Suppressor macrophage (primary cell): ENCODE results near the gene PFDN1.

ENCODE experiments used
- DNase-seq, 4 experiments: peaks; one replicate each; pipeline ENCODE4 v3.0.0-alpha.2; 2020 to 2022

PFDN1 gene

DNA sequence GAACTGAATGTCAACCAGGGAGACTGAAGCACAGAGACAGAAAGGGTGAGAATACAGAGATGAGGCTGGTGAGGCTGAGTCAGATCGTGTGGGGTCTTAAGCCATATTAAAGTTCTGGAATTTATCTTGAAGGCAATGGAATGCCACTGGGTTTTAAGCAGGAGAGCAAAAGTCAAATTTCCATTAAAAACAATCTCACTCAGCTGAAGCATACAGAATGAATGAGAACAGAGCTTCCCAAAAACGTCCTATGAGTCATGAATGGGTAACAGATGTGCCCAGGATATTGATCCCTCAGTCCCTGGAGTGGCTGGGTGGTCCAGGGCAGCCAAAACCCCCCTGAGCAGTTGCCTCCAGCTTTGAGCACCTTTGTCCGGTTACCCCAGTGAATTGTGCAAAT, 44.9 kb downstream of the PFDN1 start:
- no peak for DNase-seq

DNA sequence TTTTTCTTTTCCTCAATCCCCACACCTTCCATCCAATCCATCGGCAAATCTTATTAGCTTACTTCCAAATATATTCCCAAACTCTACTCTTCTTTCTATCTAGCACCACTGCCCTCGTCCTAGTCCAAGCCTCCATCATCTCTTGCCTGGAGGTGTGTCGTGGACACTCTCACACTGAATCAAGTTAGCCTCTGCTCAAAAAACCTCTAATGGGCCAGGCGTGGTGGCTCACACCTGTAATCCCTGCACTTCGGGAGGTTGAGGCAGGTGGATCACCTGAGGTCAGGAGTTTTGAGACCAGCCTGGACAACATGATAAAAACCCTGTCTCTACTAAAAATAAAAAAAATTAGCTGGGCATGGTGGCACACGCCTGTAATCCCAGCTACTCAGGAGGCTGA, 46.2 kb downstream of the PFDN1 start:
- no peak for DNase-seq

DNA sequence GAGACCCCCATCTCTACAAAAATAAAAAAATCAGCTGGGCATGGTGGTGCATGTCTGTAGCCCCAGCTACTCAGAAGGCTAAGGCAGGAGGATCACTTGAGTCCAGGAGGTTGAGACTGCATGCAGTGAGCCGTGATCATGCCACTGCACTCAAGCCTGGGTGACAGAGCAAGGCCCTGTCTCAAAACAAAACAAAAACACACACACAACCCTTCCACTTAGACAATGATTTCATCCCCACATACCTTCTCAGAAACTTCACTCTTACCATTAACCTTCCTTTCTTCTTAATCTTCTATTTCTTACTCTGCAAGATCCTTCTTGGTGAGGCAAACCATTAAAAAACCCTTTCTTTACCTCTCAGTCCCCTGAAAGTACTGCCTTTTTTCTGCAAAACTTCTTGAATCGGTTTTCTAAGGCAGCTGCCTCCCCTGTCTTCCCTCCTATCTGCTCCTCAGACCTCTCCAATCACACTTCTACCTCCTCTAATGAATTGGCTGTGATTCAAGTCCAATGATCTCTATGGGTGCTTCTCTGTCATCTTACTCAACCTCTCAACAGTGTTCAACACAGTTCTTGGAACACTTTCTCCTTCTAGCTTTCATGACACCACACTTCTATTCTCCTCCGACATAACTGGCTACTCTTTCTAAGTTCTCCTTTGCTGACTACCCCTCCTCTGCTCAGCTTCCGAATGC, 47.3 kb downstream of the PFDN1 start:
- no peak for DNase-seq

DNA sequence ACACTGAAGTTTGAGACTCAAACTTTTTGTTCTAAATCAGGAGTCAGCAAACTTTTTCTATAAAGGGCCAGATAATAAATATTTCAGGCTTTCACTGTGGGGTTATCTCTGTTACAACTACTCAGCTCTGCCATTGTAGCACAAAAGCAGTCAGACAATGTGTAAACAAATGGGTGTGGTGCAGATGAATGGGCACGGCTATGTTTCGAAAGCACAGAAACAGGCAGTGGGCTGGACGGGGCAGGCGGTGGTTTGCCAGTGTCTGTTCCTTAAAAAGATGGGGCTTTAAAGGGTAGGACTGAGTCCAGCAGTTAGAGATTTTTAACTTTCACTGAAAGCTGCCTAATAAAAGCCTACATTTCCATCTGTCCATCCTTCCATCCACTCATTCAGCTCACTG, 48.9 kb downstream of the PFDN1 start:
- peak; percentile 54 to 77 (median 71) for DNase-seq

DNA sequence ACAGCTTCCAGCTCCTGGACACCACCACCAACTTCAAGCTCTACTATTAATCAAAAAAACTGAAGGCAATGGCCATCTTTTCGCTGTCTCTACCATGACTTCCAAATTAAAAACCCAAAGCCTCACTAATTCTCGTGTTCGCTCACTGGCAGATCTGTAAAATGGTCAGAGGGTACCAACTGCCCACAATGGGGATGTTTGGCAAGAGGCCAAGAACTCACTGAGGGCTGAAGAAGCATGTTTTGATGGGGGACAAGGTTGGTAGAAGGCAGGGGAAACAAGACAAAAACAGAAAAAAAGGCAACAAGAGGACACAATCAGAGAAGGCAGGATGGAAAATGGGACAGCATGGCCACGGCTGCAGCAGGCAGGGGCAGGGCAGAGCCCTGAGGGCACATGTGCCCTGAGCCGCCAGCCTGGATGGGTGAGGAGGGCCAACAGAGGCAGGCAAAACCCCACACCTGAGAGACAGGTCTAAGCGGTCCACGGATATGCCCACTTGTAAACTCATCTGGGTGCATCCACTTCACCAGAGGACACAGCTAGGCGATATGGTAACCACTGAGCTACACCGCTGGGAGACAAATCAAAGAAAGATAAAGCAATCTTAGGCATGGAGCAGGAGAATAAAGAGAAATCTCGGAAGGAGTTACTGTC, 50.3 kb downstream of the PFDN1 start:
- DNase-seq = no peak

DNA sequence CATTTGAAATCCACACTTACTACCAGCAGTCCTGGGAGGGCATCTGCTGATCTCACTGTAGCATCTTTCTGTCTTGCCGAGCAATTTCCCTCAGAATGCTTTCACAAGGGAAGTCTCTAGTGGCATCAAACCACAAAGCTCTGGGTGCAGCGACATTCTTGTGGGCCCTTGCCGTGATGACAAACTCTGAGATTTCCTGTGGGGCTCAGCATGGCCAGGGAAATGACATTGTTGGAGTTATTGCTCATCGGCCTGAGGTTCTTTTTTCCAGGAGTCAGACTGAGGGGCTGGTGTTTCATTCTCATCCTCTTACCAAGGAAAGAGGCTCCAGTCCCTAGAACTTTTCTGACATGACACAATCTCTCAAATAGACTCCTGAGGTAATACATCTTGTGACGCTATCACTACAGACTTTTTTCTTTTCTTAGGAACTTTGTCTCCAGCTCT, 51.4 kb downstream of the PFDN1 start:
- peak; percentile 89 to 97 (median 93) for DNase-seq

DNA sequence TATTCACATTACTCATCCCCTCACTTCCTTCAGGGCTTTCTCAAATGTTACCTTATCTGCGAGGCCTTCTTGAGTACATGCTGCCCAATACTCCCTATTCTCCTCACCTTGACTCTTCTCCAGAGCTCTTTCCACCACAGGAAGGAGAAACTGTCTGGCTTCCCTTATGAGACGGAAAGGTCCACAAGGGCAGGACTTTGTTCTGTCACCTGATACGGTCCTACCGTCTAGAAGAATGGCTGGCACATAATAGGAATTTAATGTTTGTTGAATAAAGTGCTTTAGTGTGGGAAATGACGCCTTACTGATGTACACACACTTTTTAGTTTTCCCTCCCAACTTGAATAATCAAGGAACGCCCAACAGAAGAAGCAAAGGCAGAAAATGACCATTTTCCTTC, 52.5 kb downstream of the PFDN1 start:
- no peak for DNase-seq

DNA sequence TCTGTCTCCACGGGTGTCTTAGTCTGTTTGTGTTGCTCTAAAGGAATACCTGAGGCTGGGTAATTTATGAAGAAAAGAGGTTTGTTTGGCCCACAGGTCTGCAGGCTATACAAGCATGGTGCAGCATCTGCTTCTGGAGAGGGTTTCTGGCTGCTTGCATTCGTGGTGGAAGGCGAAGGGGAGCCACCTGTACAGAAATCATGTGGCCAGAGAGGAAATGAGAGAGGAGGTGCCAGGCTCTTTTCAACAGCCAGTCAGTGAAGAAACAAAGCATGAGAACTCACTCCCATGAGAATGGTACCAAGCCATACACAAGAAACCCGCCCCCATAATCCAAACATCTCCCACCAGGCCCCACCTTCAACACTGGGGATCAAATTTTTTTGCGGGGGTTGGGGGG, 53.4 kb downstream of the PFDN1 start:
- no peak for DNase-seq

DNA sequence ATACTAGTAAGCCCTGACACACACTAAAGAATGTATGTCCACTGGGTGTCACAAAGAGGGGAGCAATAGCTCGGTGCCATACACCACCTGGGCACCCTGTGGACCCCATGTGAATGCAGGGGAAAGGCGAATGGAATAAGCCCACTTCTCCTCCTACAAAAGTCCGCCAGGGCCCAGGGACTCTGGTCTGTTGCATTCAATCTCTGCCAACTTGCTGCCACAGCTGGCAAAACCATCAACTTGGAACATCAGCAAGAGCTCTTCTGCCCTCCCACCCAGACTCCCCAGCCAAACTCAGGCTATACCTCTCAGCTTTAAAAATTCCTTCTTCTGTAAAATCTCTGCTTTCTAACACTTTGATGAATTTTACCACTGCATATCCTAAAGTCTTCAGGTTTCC, 54.5 kb downstream of the PFDN1 start:
- no peak for DNase-seq

DNA sequence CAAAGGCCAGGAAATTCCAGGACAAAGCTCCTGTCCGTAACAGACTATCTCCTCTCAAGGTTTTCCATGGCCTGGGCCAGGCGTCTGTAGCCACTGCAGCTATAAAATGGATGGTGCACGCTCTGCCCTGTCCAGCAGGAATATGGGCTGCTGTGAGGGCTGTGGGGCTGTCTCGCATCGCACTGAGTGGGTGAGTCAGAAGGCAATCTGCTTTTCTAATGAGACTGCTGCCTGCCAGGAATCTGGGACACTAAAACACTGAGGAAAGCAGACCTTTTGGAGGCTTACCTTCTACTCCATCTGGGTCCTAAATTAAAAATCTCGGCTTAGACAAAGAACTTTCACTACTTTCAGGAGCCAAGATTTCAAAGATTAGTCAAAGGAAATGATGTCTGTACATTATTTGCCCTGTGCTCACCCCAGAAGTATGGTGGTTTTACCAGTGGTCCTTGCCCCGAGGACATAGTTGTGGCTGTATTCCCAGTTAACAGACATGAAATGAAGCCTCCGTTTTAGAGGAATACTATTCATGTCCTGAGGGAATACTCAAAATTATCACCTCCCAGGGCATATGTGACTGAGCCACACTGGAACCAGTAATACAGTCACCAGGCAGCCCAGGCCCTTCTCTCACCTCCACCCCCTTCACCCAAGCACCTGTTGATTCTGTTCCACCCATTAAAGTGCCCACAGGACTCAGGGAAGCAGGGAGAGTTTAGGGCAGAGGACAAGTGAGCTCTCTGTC, 56.4 kb downstream of the PFDN1 start:
- no peak for DNase-seq

DNA sequence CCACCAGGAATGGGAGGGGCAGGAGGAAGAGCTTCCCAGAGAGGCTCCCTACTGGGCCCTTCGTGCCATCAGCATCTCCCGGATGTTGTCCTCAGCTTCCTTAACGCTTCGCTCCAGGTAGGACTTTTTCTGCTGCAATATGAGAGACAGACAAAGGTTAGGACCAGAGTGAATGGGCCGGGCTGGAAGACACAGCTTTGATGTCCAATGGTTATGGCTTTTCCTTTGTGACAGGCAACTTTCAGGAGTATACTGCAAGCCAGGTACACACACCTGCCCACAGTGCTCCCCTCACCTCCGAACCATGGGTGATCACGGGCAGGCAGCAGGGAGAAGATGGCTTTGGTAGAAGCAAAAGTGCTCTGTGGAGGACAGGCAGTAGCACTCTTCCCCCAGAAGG, 57.0 kb downstream of the PFDN1 start:
- no peak for DNase-seq

DNA sequence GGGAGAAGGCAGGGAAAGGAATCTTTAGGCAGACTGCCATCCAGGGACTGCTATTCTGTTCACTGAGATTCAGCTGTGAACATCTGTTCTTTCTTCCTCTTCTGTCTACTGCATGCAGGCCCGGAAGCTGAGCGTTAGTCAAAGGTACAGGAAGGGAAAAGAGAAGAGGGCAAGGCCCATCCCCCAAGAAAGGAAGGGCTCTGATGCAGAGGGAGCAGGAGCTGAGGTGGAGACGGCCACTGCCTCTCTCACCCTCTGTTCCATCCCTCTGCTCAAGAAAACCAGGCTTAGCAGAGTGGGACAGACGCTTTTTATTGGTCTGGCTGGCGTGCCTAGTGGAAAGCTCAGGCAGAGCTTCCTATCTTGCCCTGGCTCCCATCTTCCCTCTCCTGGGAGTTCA, 57.6 kb downstream of the PFDN1 start:
- DNase-seq = peak; percentile 55 to 68 (median 59)

DNA sequence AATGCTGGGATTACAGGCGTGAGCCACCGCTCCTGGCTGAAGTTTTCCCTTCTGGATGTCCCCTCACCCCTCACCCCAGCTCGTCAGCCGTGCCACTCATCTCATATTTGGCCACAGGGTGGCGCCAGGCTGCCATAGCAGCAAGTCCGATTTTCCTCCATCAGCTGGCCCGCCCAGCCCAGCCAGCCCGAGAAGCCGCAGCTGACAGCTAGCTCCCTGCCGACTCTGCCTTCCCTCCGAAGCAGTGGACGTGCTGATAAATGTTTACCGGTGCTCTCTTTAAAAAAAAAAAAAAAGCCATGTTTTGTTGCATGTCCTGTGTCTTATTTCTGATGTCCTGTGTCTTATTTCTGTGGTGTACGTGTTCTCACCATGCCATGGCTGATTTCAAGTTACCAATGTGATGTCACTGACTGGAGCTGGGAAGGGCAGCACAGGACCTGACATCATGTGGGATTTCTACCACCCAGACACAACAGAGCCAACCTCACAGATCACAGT, 58.3 kb downstream of the PFDN1 start:
- DNase-seq = peak; percentile 92 to 96 (median 94)

DNA sequence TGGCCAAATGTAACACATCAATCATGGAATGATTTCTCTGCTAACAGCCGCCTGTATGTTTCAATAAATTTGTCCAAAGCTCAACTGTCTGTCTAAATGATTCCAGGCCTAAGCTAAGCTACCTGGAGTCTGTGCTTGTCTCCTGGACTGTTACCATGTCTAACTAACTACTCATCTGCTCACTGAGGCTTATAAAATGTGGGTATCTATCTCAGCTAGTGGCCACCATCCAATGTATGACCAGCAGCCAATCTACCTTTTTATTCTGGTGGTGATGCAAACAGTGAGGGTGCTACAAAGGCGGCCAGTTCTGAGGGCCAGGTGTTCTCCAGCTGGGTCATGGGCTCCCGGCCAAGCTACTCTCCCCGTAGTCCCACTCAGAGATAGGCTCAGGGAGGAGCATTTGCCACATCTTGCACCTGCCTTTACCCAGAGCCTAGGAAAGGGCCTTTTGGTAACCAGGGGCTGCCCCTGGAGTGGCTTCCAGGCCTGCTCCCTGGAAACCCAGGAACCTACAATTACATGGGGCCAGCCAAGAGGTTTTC, 59.1 kb downstream of the PFDN1 start:
- no peak for DNase-seq

DNA sequence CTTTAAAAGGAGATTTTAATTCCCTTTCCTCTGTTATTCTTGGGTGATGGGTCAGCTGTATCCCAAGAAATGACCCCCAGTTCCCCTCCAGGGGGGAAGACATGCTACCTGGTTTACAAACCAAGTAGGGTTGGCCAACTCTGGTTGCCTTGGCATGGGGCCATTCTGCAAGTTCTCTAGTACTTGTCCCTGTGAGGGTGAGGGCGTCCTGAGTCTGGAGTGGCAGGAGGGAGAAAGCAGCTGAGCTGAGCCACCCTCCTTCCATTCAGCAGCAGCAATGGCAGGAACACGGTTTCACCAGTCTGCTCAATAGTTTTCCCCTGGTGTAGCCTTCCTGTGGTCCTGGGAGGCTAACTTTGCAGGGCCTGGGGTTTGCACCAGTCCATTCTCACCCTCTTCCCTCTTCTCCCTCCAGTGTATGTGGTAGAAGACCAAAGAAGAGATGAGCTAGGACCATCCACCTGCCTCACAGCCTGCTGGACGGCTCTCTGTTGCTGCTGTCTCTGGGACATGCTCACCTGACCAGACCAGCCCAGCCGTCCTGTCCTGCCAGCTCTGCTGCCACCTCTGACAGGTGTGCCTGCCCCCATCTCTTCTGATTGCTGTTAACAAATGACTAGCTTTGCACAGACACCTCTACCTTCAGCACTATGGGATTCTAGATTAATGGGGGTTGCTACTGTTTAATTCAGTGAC, 59.9 kb downstream of the PFDN1 start:
- no peak for DNase-seq

DNA sequence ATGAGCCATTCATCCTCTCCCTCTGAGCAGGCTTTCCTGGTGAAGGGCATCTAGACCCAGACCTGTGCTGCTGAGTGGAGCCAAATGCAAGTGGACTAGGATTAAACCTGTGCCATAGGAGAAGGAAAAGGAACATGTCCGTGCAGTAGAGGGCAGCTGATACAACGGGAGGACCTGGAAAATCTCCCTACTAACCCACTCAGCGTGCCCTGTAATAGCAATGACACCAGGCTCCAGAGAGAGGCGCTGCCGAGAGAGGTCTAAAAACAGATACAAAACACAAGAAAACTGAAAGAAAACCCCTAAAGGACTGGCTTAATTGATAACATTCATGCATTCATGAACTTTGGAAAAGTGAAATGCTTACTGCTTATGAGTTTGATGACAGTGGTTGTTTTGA, 60.8 kb downstream of the PFDN1 start:
- no peak for DNase-seq

DNA sequence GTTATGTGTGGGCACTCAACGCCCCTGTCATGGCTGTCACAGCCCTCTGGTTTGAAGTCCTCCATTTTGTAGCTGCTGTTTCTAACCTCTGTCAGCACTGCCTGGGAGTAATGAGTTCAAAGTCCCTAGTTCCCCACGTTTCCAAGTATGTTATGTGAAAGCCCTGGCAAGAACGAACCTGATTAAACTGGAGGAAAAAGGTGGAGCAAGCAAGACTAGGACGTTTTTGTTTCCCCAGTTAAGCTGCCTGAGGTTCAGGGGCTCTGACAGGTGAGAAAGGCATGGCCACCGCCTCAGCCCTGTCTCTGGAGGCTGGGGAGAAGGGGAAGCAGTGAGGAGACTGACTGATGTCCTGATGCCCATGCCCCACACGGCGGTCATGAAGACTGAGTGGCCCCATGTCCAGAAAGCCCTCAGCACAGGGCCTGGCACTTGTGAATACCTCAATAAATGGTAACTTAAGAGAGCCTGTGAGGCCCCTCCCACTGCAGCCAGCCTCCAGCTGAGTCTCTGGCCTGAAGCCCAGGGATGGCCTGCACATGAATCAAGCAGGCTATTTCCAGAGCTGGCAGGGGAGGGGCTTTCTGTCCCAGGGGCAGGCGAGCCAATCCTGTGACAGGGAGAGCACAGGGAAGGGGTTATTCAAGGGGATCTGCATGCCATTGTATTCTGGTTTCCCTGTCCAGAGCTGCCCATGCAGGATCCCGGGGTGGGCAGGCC, 61.8 kb downstream of the PFDN1 start:
- DNase-seq = peak in 1 of 4 experiments; percentile 26

DNA sequence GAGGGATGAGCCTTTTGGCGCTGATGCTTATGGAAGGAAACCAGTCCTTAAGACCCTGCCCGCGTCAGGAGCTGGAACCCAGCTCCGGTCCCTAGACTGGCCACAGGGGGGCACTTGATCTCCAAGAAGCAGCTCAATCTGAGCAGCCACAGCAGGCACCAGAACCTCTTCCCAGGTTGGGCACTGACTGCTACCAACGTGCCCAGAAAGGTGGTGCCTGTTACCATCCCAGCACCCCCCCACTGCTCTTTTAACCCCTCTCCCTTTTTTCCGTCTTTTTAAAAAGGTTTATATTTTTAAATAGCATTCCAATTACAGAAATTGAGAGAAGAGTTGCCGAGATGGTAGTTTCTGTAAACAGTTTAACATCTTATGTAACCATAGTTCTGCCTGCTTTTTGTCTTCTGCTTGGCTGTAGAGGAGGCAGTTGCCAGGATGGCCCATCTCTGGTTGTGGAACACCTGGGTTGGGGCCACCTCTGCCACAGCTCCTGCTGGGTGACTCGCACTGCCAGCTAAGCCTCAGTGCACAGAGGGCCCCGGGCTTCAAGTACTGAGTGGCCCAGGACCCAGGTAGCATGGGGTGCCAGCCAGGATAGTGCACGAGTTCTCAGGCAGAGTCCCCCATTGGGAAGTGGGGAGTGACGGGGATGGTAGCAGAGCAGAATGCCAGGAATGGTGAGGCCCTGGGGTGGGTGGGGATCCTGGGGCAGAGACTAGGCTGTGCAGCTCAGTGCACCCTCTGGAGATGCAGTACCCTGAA, 62.8 kb downstream of the PFDN1 start:
- DNase-seq = peak; percentile 59 to 80 (median 74)

DNA sequence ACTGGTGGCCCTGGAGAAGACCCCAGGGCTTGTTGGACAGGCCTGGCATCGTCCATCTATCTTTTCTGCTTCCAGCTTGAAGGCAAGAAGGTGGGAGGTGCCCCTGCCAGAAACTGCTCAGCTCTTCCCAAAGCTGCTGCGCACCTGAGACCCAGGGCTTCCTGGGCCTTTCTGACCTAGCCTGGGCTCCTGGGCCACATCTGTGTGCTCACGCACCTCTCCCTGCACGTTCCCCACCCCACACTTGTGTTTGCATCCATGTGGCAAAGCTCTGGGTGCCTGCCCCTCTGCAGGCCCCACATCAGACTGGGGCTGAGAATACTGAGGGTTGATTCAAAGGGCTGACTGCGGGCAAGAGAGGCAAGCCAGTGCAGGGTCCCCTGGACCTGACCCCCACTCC, 63.4 kb downstream of the PFDN1 start:
- no peak for DNase-seq

DNA sequence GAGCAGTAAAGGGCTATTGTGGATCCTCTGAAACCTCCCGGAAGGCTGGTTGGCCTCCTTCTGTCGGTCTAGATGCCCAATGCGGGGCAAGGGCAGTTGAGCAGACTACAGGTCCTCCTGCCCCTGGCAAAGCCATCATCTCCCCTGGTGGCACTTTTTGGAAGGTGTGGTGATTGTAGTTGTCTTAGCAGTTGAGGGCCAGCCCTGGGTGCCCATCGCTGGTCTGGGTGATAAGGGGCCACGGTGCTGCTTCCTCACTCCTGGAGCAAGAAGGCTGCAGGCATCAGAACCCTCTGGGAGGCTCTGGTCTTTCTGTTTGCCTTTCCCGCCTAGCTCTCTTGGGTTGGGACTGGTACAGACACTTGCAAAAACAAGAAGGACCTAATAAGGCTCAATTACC, 64.1 kb downstream of the PFDN1 start:
- DNase-seq = no peak
